Measurements from ENCODE around the gene TADA2A. TPM values are rescaled to one million over a fixed set of nuclear protein-coding genes. Genes with fewer than 3 reads are reported as not detected.

TADA2A gene
- total and polyA plus RNA-seq, 2 experiments from 2014 or later: 8.4 to 18.3 TPM

DNA sequence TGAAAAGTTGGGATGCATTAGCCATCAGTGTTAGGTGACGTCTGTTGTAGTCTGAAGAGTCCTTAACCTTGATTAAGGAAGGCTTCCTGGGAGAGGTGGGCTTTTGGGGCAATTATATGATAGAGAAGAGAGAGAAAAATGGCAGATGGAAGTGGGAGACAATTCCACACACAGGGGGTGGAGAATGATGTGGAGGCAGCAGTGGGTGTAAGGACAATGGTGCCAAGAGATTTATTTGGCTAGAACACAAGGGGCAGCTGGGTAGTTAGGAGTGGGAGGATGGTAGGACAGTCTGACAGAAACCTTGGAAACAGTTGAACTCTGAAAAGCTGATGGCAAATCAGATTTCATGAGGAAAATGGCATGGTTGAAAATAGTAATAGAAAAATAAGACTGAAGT lies 72.3 kb downstream of the TADA2A start:
- TF ChIP-seq, protein P1, sequence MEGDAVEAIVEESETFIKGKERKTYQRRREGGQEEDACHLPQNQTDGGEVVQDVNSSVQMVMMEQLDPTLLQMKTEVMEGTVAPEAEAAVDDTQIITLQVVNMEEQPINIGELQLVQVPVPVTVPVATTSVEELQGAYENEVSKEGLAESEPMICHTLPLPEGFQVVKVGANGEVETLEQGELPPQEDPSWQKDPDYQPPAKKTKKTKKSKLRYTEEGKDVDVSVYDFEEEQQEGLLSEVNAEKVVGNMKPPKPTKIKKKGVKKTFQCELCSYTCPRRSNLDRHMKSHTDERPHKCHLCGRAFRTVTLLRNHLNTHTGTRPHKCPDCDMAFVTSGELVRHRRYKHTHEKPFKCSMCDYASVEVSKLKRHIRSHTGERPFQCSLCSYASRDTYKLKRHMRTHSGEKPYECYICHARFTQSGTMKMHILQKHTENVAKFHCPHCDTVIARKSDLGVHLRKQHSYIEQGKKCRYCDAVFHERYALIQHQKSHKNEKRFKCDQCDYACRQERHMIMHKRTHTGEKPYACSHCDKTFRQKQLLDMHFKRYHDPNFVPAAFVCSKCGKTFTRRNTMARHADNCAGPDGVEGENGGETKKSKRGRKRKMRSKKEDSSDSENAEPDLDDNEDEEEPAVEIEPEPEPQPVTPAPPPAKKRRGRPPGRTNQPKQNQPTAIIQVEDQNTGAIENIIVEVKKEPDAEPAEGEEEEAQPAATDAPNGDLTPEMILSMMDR (IDR thresholded peaks at IDR 0.05; ENCODE audit: poor library complexity): no peak
- H3K27me3 ChIP-seq: no peaks in the 10 kb centered on the region
- no peak overlapping the region for H3K4me3 ChIP-seq
- peaks cover 13% of the 10 kb centered on the region for H3K4me1 ChIP-seq (ENCODE audit: insufficient read depth)
- no peak for DNase-seq (ENCODE audit: low spot score)
- H3K79me2 ChIP-seq: no peaks in the 10 kb centered on the region
- no peaks in the 10 kb centered on the region for H3K36me3 ChIP-seq (replicated peaks; ENCODE audit: insufficient read depth, low read depth)
- no peaks in the 10 kb centered on the region for H4K20me1 ChIP-seq (ENCODE audit: insufficient read depth, poor library complexity, severe bottlenecking)
- WGBS (ENCODE audit: low lambda C conversion rate, missing lambda C conversion rate): 96% methylated on average over 1 of the region's 1 CpG
- H3K9me2 ChIP-seq (replicated peaks; ENCODE audit: insufficient read depth): no peaks in the 10 kb centered on the region
- H3K9me3 ChIP-seq (ENCODE audit: low read depth): no peaks in the 10 kb centered on the region
- no peak overlapping the region for H3K27ac ChIP-seq
- no peak overlapping the region for H3K4me2 ChIP-seq
- no peak overlapping the region for H2AFZ ChIP-seq

DNA sequence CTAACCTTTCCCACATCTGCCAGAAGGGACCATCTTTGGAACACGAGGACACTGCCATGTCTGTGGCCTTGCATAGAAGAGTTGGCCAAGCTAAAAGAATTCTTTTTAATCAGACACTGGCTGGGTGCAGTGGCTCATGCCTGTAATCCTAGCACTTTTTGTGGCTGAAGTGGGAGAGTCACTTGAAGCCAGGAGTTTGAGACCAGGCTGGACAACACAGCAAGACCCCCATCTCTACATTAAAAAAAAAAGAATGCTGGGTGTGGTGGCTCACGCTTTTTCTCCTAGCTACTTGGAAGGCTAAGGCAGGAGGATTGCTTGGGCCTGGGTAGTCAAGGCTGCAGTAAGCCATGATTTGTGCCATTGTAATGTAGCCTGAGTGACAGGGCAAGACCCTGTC lies 73.7 kb downstream of the TADA2A start:
- H3K36me3 ChIP-seq (replicated peaks; ENCODE audit: insufficient read depth, low read depth): no peaks in the 10 kb centered on the region
- no peak overlapping the region for H3K4me2 ChIP-seq
- peaks cover 14% of the 10 kb centered on the region for H3K4me1 ChIP-seq (ENCODE audit: insufficient read depth)
- no peaks in the 10 kb centered on the region for H4K20me1 ChIP-seq (ENCODE audit: insufficient read depth, poor library complexity, severe bottlenecking)
- no peak overlapping the region for H3K27ac ChIP-seq
- H3K9me3 ChIP-seq (ENCODE audit: low read depth): no peaks in the 10 kb centered on the region
- no peak for DNase-seq (ENCODE audit: low spot score)
- TF ChIP-seq EZH2phosphoT487 (IDR thresholded peaks at IDR 0.05; ENCODE audit: low read depth, severe bottlenecking, unreplicated experiment) (no peak), EZH2 (IDR thresholded peaks at IDR 0.05; ENCODE audit: borderline replicate concordance) (no peak)
- TF ChIP-seq, protein P1 (IDR thresholded peaks at IDR 0.05; ENCODE audit: poor library complexity): no peak
- H3K27me3 ChIP-seq: no peaks in the 10 kb centered on the region
- no peak overlapping the region for H2AFZ ChIP-seq
- H3K4me3 ChIP-seq: no peak overlapping the region
- no peaks in the 10 kb centered on the region for H3K9me2 ChIP-seq (replicated peaks; ENCODE audit: insufficient read depth)
- H3K79me2 ChIP-seq: no peaks in the 10 kb centered on the region
- WGBS (ENCODE audit: low lambda C conversion rate, missing lambda C conversion rate): 95% methylated on average over 2 of the region's 2 CpGs

DNA sequence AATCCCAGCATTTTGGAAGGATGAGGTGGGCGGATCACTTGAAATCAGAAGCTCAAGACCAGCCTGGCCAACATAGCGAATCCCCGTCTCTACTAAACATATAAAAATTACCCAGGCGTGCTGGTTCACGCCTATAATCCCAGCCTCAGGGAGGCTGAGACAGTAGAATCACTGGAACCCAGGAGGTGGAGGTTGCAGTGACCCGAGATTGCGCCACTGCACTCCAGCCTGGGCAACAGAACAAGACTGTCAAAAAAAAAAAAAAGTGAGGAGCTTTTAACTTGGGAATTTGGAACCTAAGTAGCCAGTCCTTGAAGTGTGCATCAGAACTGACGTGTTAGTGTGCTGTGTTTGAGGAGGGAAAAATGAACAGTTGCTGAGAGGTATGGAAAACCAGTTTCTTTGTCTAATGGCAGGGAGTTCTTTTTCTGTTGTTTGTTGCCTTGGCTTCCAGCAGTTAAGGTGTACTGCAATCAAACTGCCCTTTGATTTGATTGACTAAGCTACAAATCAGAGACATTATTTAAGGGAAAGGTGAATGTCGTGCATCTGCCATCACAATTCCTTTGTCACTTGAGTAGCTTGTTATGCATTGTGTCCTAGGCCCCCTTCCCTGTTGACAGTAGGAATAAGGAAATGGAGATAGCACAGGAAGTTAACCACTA lies 74.4 kb downstream of the TADA2A start:
- Histone ChIP-seq H3K27ac (no peak overlapping the region), H3K79me2 (no peaks in the 10 kb centered on the region), H2AFZ (no peak overlapping the region), H3K4me2 (no peak overlapping the region), H3K9me3 (ENCODE audit: low read depth) (no peaks in the 10 kb centered on the region), H3K36me3 (replicated peaks; ENCODE audit: insufficient read depth, low read depth) (no peaks in the 10 kb centered on the region), H3K4me1 (ENCODE audit: insufficient read depth) (peaks cover 14% of the 10 kb centered on the region), H3K9me2 (replicated peaks; ENCODE audit: insufficient read depth) (no peaks in the 10 kb centered on the region), H3K4me3 (no peak overlapping the region), H3K27me3 (no peaks in the 10 kb centered on the region), H4K20me1 (ENCODE audit: insufficient read depth, poor library complexity, severe bottlenecking) (no peaks in the 10 kb centered on the region)
- WGBS (ENCODE audit: low lambda C conversion rate, missing lambda C conversion rate): 95% methylated on average over 9 of the region's 9 CpGs
- TF ChIP-seq EZH2phosphoT487 (IDR thresholded peaks at IDR 0.05; ENCODE audit: low read depth, severe bottlenecking, unreplicated experiment) (no peak), EZH2 (IDR thresholded peaks at IDR 0.05; ENCODE audit: borderline replicate concordance) (no peak)
- TF ChIP-seq, protein P1 (IDR thresholded peaks at IDR 0.05; ENCODE audit: poor library complexity): no peak
- DNase-seq (ENCODE audit: low spot score): no peak
